ENCODE measurements around the gene SPATA31D1.

Gene SPATA31D1

GRCh38 chr9:82024908-82025307, 36.3 kb downstream of the SPATA31D1 start:
- DNase-seq = no peak

- DNase-seq = no peak
These were observed 43.1 kb downstream of the SPATA31D1 start for GRCh38 chr9:82031538-82032280.

GRCh38 chr9:82034956-82035731, 46.6 kb downstream of the SPATA31D1 start:
- DNase-seq = no peak

- DNase-seq = no peak
These were observed 47.5 kb downstream of the SPATA31D1 start for GRCh38 chr9:82036086-82036485.

- no peak for DNase-seq
These were observed 48.6 kb downstream of the SPATA31D1 start for GRCh38 chr9:82037126-82037525.

GRCh38 chr9:82038897-82039296, 50.3 kb downstream of the SPATA31D1 start:
- no peak for DNase-seq
